ENCODE data around the gene STC2. TPM values are rescaled to one million over a fixed set of nuclear protein-coding genes. Genes with fewer than 3 reads are reported as not detected.
A peak's percentile ranks its signal among the peaks of the same experiment; 100 is the strongest.

The STC2 gene
- total and polyA plus RNA-seq, 2 of the 4 experiments (the other 2 are of a cell fraction): 87.5 to 270 TPM

DNA sequence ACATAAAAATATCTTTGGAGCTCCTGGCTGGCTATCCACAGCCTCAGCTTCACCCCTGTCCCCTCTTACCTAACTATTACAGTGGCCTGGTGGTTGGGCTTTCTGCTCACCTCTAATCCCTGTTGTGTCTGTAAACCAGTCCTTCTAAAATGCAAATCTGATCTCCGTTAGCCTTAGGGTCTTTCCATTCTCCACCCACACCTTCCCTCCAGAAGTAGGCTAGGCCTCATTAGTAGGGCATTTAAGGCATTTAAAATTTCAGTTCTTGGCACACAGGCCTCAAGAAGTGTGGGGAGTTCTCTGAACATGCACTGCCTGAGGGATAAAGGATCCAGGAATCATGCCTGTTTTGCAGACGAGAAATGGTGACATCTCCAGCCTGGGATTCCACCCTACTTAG, 26.4 kb upstream of the STC2 start:
- POLR2A ChIA-PET (ENCODE audit: unreplicated experiment): no interaction called here
- H4K5ac ChIP-seq (ENCODE audit: low read depth, low read length): no peak overlapping the region
- no peak overlapping the region for H2BK120ac ChIP-seq (ENCODE audit: low read depth, low read length)
- H2AK9ac ChIP-seq (replicated peaks; ENCODE audit: low read depth, low read length, poor library complexity): no peak overlapping the region
- no peak overlapping the region for H3K4me2 ChIP-seq (ENCODE audit: low read depth, low read length)
- no peaks in the 10 kb centered on the region; the same call in 1 of the 2 replicates for H3K27me3 ChIP-seq (ENCODE audit: control insufficient read depth, insufficient read depth, low read length)
- CTCF ChIA-PET: no interaction called here
- H3K14ac ChIP-seq (replicated peaks; ENCODE audit: low read depth, low read length): no peak overlapping the region
- H3K9ac ChIP-seq (ENCODE audit: low read depth, low read length): no peak overlapping the region
- H3K9me1 ChIP-seq (ENCODE audit: insufficient read depth, low read length): peaks cover 9% of the 10 kb centered on the region
- no peak overlapping the region for H2AK5ac ChIP-seq (ENCODE audit: low read depth, low read length)
- in situ Hi-C loops (cut with MboI; ENCODE audit: low sequenced_read_pairs) (no loop called here), intact Hi-C loops (cut with micrococcal nuclease) (no loop called here), dilution Hi-C loops (cut with HindIII; ENCODE audit: low sequenced_read_pairs, unreplicated experiment) (no loop called here)
- H2AFZ ChIP-seq (replicated peaks; ENCODE audit: low read length, poor library complexity): peak overlapping the region; percentile 10
- H3K4ac ChIP-seq (ENCODE audit: low read depth, low read length): no peak overlapping the region
- BruUV-seq (replicated peaks): no TSS peak
- no peak overlapping the region for H3K4me3 ChIP-seq (ENCODE audit: insufficient read depth, low read depth, low read length)
- no peak overlapping the region for H3K56ac ChIP-seq (ENCODE audit: extremely low read depth, insufficient read depth, low read length)
- TF ChIP-seq CHD1 (IDR thresholded peaks at IDR 0.05; ENCODE audit: low read depth, low read length): no peak
- no peak for TF ChIP-seq RFX5 (IDR thresholded peaks at IDR 0.05; ENCODE audit: low read depth, low read length)
- TF ChIP-seq BHLHE40 (IDR thresholded peaks at IDR 0.05; ENCODE audit: low read depth, low read length): no peak
- TF ChIP-seq NFE2L2 (IDR thresholded peaks at IDR 0.05; ENCODE audit: low read depth, low read length): no peak
- TF ChIP-seq CEBPB (IDR thresholded peaks at IDR 0.05; ENCODE audit: low read depth, low read length): no peak
- H4K20me1 ChIP-seq (ENCODE audit: insufficient read depth, low read length): no peaks in the 10 kb centered on the region
- no peaks in the 10 kb centered on the region for H3K79me1 ChIP-seq (ENCODE audit: low read depth in 1 of 2, low read length in 2 of 2)
- DNase-seq (no peak), ATAC-seq (ENCODE audit: low read depth) (no peak)
- no peaks in the 10 kb centered on the region for H3K36me3 ChIP-seq (ENCODE audit: control insufficient read depth, insufficient read depth, low read length)
- H3K18ac ChIP-seq (ENCODE audit: low read depth, low read length): no peak overlapping the region
- no peak overlapping the region for H2BK5ac ChIP-seq (ENCODE audit: low read depth, low read length, poor library complexity, severe bottlenecking)
- no peak overlapping the region for H3K27ac ChIP-seq (ENCODE audit: insufficient read depth, low read length)
- peaks cover 10% of the 10 kb centered on the region for H3K4me1 ChIP-seq (ENCODE audit: control insufficient read depth, insufficient read depth, low read length)
- no peak overlapping the region for H2BK15ac ChIP-seq (ENCODE audit: low read depth, low read length)
- H4K91ac ChIP-seq (ENCODE audit: insufficient read depth, low read depth, low read length): no peak overlapping the region
- WGBS, 2 experiments (ENCODE audit: extremely low coverage in 2 of 2, insufficient read length in 1 of 2): no CpG with 5 or more reads among the region's 2 CpGs
- no peak overlapping the region for H3K23ac ChIP-seq (ENCODE audit: low read depth, low read length)
- H3K9me3 ChIP-seq (ENCODE audit: control insufficient read depth, insufficient read depth, low read length): no peaks in the 10 kb centered on the region
- no peak overlapping the region for H2BK20ac ChIP-seq (ENCODE audit: low read depth, low read length)
- no peak overlapping the region for H4K8ac ChIP-seq (ENCODE audit: low read depth in 2 of 2, low read length in 2 of 2)

All from IMR-90 (cell line).